SU-DHL-6 (cell line): ENCODE measurements around the gene ELOB.

ENCODE experiments used
- CTCF ChIP-seq: fragments of 200-600 bp; sonication (generic); IDR thresholded peaks from one replicate; pipeline ENCODE4 v1.5.1; 2017; ENCODE audit warnings: antibody characterized with exemption, mild to moderate bottlenecking, low read length, moderate library complexity; ENCODE audit not compliant: insufficient read depth, poor library complexity, severe bottlenecking
- EZH2phosphoT487 ChIP-seq: fragments of 200-600 bp; sonication (generic), shearing (Covaris generic); conservative IDR thresholded peaks from 2 replicates; pipeline ENCODE4 v1.6.1; 2018; ENCODE audit warnings: mild to moderate bottlenecking, antibody characterized with exemption, low read length, moderate library complexity, mixed read lengths

- TF ChIP-seq CTCF = no peak
- TF ChIP-seq EZH2phosphoT487 = no peak
Measured at GRCh38 chr16:2809149-2809760, 32.2 kb upstream of the ELOB start.
